ENCODE data around the gene TOMM34. TPM values are rescaled to one million over a fixed set of nuclear protein-coding genes. Genes with fewer than 3 reads are reported as not detected.

Gene TOMM34
- total RNA-seq, 1 donor from 2014 or later, result 40.1 TPM

DNA sequence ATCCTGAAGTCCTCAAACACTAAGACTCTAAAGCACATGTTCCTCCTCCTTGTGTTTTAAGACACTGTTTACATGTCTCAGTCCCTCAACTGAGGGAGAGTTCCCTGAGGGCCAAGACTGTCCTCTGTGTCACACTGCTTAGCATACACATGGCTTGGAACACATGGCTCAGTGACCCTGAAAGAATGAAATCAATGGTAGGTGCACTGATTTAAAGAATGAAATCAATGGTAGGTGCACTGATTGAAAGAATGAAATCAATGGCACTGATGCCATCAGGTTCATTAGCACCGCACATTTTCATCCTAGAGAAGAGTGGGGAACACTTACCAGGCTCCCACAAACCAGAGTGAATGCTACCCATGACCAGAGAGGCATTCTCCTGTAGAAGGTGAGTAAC is 9.8 kb downstream of the TOMM34 start:
- no peaks in the 10 kb centered on the region for H3K9me3 Mint-ChIP-seq (ENCODE audit: low read depth)
- DNase-seq (ENCODE audit: low spot score, unreplicated experiment), result no peak
- H3K27ac Mint-ChIP-seq, result no peak overlapping the region
- TF ChIP-seq, protein P1, sequence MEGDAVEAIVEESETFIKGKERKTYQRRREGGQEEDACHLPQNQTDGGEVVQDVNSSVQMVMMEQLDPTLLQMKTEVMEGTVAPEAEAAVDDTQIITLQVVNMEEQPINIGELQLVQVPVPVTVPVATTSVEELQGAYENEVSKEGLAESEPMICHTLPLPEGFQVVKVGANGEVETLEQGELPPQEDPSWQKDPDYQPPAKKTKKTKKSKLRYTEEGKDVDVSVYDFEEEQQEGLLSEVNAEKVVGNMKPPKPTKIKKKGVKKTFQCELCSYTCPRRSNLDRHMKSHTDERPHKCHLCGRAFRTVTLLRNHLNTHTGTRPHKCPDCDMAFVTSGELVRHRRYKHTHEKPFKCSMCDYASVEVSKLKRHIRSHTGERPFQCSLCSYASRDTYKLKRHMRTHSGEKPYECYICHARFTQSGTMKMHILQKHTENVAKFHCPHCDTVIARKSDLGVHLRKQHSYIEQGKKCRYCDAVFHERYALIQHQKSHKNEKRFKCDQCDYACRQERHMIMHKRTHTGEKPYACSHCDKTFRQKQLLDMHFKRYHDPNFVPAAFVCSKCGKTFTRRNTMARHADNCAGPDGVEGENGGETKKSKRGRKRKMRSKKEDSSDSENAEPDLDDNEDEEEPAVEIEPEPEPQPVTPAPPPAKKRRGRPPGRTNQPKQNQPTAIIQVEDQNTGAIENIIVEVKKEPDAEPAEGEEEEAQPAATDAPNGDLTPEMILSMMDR (IDR thresholded peaks at IDR 0.05; ENCODE audit: unreplicated experiment), result no peak
- peaks cover 34% of the 10 kb centered on the region for H3K36me3 Mint-ChIP-seq (ENCODE audit: insufficient read depth)
- no peaks in the 10 kb centered on the region for H3K27me3 Mint-ChIP-seq
- peaks cover 15% of the 10 kb centered on the region for H3K4me1 Mint-ChIP-seq (ENCODE audit: low read depth)
- no peak overlapping the region for H3K4me3 Mint-ChIP-seq (ENCODE audit: low read depth)

DNA sequence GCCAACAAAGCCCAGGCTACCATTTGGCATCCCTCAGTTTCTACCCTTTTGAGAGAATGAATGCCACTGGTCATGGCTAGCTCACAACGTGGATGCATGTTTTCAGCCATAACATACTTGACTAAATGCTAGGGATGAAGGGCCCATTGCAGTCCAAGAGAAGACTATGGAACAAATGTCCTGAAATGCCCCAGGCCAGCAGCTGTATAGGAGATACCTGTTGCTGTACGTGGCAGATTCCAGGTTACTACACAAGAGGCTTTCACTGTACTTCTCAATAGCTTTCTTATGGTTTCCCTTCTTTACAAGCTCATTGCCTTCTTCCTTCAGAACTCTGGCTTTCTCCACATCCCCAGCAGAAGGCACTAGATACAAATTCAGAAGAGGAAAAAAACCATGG is 11.7 kb downstream of the TOMM34 start:
- Mint-ChIP-seq H3K36me3 (ENCODE audit: insufficient read depth) (peaks cover 36% of the 10 kb centered on the region), H3K9me3 (ENCODE audit: low read depth) (no peaks in the 10 kb centered on the region), H3K4me3 (ENCODE audit: low read depth) (no peak overlapping the region), H3K4me1 (ENCODE audit: low read depth) (peaks cover 1% of the 10 kb centered on the region), H3K27me3 (no peaks in the 10 kb centered on the region), H3K27ac (peak overlapping the region; percentile 56)
- DNase-seq (ENCODE audit: low spot score, unreplicated experiment), result no peak
- TF ChIP-seq, protein P1 (IDR thresholded peaks at IDR 0.05; ENCODE audit: unreplicated experiment), result no peak

DNA sequence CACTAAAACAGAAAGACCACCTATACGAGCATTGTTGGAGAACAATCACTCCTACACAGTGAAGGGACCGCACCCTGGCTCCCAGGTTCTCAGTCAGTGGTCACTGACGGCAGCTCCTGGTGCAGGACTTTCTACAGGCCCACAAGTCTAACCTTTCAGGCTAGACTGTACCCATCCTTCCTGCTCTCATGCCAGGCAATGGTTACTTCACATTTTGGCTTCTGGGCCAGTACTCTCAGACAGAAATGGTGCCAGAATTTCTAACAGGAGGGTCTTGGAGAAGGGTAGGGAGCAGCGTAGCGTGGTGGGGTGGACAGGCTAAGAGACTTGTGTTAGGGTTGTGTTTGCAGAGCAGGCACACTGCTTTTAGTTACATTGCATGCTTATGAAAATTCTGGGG is 12.1 kb downstream of the TOMM34 start:
- TF ChIP-seq, protein P1 (IDR thresholded peaks at IDR 0.05; ENCODE audit: unreplicated experiment), result no peak
- Mint-ChIP-seq H3K27ac (peak overlapping the region; percentile 56), H3K4me1 (ENCODE audit: low read depth) (no peaks in the 10 kb centered on the region), H3K36me3 (ENCODE audit: insufficient read depth) (peaks cover 32% of the 10 kb centered on the region), H3K9me3 (ENCODE audit: low read depth) (no peaks in the 10 kb centered on the region), H3K27me3 (no peaks in the 10 kb centered on the region), H3K4me3 (ENCODE audit: low read depth) (no peak overlapping the region)
- no peak for DNase-seq (ENCODE audit: low spot score, unreplicated experiment)

DNA sequence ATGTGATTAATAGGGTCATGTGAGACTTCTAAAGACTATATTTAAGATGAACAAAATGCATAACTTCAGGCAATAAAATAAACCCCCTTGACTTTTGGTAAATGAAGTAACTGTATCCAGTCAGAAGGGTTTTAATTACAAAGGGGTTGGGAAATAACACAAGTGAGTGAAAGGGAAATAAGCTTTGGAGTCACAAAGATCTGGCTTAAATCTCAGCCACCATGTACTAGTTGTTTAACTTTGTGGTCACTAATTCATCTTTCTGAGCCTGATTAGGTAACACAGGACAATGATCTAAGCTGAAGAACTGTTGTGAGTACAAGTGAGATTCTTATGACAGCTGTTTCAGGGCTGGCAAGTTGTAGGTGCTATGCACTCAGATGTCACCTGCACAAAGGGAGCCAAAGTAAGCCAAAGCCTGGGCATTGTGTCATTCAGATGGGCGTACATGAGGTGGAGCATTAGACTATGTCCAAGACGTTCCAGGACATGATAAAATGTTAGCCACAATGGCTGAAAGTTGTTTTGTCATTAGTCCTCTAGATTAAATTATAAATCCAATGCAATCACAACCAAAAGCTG is 13.8 kb downstream of the TOMM34 start:
- TF ChIP-seq, protein P1 (IDR thresholded peaks at IDR 0.05; ENCODE audit: unreplicated experiment), result no peak
- no peaks in the 10 kb centered on the region for H3K9me3 Mint-ChIP-seq (ENCODE audit: low read depth)
- no peaks in the 10 kb centered on the region for H3K4me1 Mint-ChIP-seq (ENCODE audit: low read depth)
- H3K27me3 Mint-ChIP-seq, result no peaks in the 10 kb centered on the region
- no peak for DNase-seq (ENCODE audit: low spot score, unreplicated experiment)
- peaks cover 25% of the 10 kb centered on the region for H3K36me3 Mint-ChIP-seq (ENCODE audit: insufficient read depth)
- H3K27ac Mint-ChIP-seq, result no peak overlapping the region
- H3K4me3 Mint-ChIP-seq (ENCODE audit: low read depth), result no peak overlapping the region

- TF ChIP-seq, protein P1 (IDR thresholded peaks at IDR 0.05; ENCODE audit: unreplicated experiment), result no peak
- Mint-ChIP-seq H3K27me3 (no peaks in the 10 kb centered on the region), H3K4me1 (ENCODE audit: low read depth) (no peaks in the 10 kb centered on the region), H3K27ac (peak overlapping the region; percentile 81), H3K4me3 (ENCODE audit: low read depth) (no peak overlapping the region), H3K36me3 (ENCODE audit: insufficient read depth) (peaks cover 22% of the 10 kb centered on the region), H3K9me3 (ENCODE audit: low read depth) (no peaks in the 10 kb centered on the region)
- DNase-seq (ENCODE audit: low spot score, unreplicated experiment), result no peak
Measured at GRCh38 chr20:44945261-44945660, 14.9 kb downstream of the TOMM34 start.
